Muscle layer of colon (tissue), 2 donors: ENCODE results near the gene SLC30A1.
"Not testable (repeated sequence)": the region's sequence is repeated elsewhere in the genome, so short reads cannot be mapped to it uniquely, and the experiment has no call there.

ENCODE experiments used
- H3K27ac ChIP-seq: one replicate; pipeline ENCODE4 v1.7.0; 2013; ENCODE audit warnings: low read depth, mild to moderate bottlenecking, low read length, moderate library complexity
- H3K27me3 ChIP-seq, 2 donors: one replicate each; pipeline ENCODE4 v1.7.0; 2013; ENCODE audit warnings: low read length in 2 of 2, mild to moderate bottlenecking in 2 of 2; ENCODE audit not compliant: insufficient read depth in 2 of 2, control insufficient read depth in 1 of 2
- H3K36me3 ChIP-seq: one replicate; pipeline ENCODE4 v1.7.0; 2013; ENCODE audit warnings: mild to moderate bottlenecking, low read length; ENCODE audit not compliant: insufficient read depth
- H3K4me1 ChIP-seq: one replicate; pipeline ENCODE4 v1.7.0; 2013; ENCODE audit warnings: mild to moderate bottlenecking, low read length; ENCODE audit not compliant: insufficient read depth
- H3K4me3 ChIP-seq, 2 donors: one replicate each; pipeline ENCODE4 v1.7.0; 2013; ENCODE audit warnings: low read length in 2 of 2, low read depth in 1 of 2, mild to moderate bottlenecking in 1 of 2, moderate library complexity in 1 of 2
- H3K9ac ChIP-seq: one replicate; pipeline ENCODE4 v1.7.0; 2013; ENCODE audit warnings: low read length
- H3K9me3 ChIP-seq: one replicate; pipeline ENCODE4 v1.7.0; 2013; ENCODE audit warnings: mild to moderate bottlenecking, low read length
- donor health status: abdominal sarcoma.
- donor health status: Adenocarcinoma of cecum.

SLC30A1 gene

DNA sequence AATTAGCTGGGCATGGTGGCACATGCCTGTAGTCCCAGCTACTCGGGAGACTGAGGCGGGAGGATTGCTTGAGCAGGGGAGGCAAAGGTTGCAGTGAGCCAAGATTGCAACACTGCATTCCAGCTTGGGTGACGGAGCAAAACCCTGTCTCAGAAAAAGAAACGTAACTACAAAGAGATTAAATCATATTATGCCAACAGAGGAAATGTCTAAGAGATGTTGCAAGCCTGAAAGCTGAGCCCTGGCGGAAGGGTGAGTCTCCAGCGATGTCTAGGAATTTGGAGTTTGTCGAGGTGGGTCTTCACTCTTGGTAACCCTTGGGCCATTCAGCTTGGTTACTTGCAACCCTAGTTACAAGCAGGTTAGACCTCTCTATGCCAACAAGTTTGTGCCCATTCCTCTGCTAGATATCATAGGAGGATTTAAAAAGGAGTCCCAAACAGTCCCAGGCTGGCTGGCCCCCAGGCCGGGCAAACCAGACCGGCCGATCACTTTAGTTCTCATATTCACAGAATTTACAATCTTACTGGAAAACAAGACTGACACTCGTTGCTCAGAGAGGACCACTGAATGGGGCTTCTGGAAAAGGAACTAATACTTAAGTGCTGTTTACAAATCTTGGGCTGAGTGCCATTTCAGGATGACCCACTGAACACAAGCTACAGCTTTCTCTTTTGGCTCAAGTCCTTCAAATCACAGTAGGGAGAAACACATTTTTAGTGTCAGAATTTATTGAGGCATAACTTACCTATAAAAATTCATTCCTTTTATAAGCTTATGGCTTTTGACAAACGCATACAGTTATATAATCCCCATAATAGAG is 27.1 kb downstream of the SLC30A1 start:
- Histone ChIP-seq H3K27ac (no peak overlapping the region), H3K9ac (no peak overlapping the region), H3K4me1 (no peaks in the 10 kb centered on the region), H3K27me3 (no peaks in the 10 kb centered on the region), H3K9me3 (no peaks in the 10 kb centered on the region), H3K4me3 (no peak overlapping the region), H3K36me3 (no peaks in the 10 kb centered on the region)

DNA sequence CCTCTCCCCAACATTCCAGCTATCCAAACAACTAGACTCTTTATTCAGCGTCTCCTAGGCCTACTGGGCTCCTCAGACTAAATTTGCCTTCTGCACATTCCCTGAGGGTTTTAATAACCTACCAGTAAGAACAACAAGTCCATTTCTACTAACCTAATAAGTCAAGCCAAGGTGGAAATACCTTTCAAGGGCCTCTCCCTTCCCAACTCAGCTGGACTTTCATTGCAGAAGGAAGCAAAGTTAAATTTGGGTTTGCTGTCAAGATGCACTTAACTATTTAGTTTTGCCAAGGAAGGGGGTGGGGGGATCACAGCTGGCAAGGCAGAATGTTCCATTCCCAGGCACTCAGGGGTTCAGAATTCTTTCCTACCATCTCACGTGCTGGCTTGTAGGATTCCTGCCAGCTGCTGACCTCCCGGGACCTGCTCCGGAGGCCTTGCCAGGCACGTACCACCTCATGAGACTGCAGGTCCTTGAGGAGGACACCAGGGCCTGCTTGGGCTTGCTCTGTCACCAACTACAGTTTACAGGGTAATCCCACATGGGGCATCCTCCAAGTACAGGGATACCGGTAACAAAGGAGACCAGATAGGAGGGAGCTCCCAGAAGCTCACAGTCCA is 29.8 kb downstream of the SLC30A1 start:
- Histone ChIP-seq H3K9ac (no peak overlapping the region), H3K36me3 (no peaks in the 10 kb centered on the region), H3K4me1 (no peaks in the 10 kb centered on the region), H3K4me3 (no peak overlapping the region), H3K27me3 (no peaks in the 10 kb centered on the region), H3K9me3 (no peaks in the 10 kb centered on the region), H3K27ac (no peak overlapping the region)

DNA sequence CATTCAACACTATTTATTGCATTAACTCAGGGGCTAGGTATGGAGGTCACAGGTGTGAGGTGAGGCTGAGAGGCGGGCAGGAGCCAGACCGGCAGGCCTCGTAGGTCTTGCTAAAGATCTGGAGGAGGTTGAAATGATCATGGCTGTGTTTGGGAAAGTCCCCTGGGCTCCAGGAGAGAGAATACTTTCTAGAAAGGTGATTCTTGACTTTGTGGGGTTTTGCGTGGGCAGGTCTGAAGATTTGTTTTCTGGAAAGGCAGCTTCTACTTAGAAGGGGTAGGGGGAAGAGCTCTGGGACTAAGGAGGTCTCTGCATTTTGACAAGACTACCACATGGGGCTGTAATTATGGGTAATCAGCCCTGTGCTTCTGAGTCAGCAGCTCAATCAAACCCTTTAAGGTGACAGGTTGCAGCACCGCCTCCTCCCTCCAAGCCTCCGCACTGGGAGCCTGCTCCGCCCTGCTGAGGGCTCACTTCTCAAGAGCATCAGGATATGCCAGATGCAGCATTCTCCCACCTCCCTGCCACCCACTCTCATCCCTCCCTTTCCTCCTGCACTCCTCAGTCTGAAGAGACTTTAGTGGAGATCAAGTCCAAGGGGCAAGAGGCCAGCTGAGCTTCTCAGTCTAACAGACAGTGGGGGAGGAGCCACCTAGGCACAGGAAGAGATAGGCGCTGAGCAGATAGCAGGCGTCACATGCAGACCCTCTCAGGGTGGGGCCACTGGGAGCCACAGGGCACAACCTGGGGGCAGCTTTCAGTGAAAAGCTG is 30.5 kb downstream of the SLC30A1 start:
- H3K36me3 ChIP-seq, result no peaks in the 10 kb centered on the region
- H3K27ac ChIP-seq, result no peak overlapping the region
- H3K9me3 ChIP-seq, result no peaks in the 10 kb centered on the region
- H3K4me3 ChIP-seq, result no peak overlapping the region
- no peak overlapping the region for H3K9ac ChIP-seq
- no peaks in the 10 kb centered on the region for H3K27me3 ChIP-seq
- no peaks in the 10 kb centered on the region for H3K4me1 ChIP-seq

DNA sequence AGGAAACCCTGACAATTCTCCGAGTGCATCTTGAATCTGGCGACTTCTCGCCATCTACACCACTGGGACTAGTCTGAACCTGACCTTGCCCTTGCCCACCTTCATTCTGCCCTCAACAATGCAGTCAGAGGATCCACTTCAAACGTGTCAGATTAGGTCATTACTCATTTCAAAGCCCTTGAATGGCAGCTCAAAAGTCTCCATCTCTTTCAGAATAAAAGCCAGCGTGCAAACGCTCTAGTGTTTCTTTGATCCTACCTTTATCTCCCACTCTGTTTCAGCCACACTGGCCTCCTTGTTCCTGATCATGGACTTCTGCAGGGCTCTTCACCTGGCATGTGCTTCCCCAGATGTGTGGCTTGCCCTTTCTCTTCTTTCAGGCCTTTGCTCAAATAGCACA is 31.3 kb downstream of the SLC30A1 start:
- no peaks in the 10 kb centered on the region for H3K4me1 ChIP-seq
- H3K9ac ChIP-seq, result no peak overlapping the region
- no peaks in the 10 kb centered on the region for H3K9me3 ChIP-seq
- H3K27me3 ChIP-seq, result no peaks in the 10 kb centered on the region
- no peaks in the 10 kb centered on the region for H3K36me3 ChIP-seq
- no peak overlapping the region for H3K4me3 ChIP-seq
- no peak overlapping the region for H3K27ac ChIP-seq

DNA sequence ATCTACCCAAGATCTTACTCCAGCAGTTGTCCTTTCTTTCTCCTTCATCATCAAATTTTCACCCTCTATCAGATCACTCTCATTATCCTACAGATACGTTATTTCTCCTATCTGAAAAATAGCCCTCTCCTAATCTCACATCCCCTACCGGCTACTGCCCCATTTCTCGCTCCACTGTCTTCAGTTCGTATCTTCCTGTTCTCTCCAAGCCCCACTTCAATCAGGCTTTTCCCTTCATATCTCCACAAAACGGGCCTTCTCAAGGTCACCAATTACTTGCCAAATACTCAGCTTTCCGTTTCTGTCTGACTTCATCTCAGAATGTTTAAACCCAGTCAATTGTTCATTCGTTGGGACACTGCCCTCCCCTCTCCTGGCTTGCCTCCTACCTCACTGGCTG is 32.4 kb downstream of the SLC30A1 start:
- H3K4me3 ChIP-seq, result no peak overlapping the region

DNA sequence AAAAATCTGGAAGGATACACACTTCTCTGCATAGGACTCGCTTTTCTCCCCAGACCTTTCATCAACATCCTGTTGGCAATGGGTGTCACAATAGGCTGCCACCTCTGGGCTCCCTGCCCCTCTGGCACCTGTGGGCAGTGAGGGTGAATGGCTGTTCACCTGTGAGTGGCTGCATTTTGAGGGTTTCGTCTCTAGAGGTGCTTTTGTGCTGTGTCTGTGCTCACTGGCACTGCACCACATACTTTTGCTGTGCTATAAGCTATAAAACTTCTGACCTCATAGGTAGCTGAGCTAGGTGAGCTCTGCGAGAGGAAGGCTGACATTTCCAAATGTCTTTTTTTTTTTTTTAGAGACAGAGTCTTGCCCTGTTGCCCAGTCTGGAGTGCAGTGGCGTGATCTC is 35.9 kb downstream of the SLC30A1 start:
- H3K36me3 ChIP-seq, result no peaks in the 10 kb centered on the region
- H3K9me3 ChIP-seq, result no peaks in the 10 kb centered on the region
- no peak overlapping the region for H3K27ac ChIP-seq
- H3K4me1 ChIP-seq, result no peaks in the 10 kb centered on the region
- no peaks in the 10 kb centered on the region for H3K27me3 ChIP-seq
- no peak overlapping the region for H3K4me3 ChIP-seq
- H3K9ac ChIP-seq, result no peak overlapping the region

More for the DNA sequence above, 32.4 kb downstream of the SLC30A1 start:
- Histone ChIP-seq H3K36me3 (no peaks in the 10 kb centered on the region), H3K27me3 (no peaks in the 10 kb centered on the region), H3K9ac (no peak overlapping the region), H3K9me3 (no peaks in the 10 kb centered on the region), H3K4me1 (no peaks in the 10 kb centered on the region), H3K27ac (no peak overlapping the region)

DNA sequence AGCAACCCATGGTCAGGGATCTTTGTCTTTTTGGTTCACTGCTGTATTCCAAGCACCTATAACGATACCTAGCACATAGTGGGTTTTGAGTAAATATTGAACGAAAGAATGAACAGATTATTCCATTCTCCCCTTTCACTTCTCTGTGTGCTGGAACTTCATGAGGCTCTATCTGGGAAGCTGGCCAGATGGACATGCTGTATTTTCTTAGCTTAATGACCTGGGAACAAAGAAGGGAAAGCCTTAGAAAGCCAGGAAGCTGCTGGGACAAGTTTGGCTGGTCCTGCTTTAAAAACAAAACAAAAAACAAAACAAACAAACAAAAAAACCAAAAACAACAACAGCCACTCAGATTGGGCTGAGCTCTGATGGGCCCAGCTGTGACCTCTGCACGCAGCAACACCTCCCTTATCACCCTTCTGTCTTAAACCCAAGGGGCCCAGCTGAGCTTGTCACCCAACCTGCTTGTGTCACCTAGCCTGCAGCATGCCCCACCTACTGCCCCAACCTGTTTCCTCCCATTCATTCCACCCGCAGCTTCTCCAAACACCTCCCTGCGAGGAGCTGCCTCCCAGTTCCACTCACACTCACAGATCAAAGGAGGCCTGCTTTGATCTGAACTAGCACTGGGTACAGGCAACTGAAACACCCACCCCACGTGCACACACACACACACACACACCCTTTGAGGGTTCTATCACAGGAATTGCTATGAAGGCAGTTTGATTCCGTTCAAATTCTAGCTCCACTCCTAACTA is 37.1 kb downstream of the SLC30A1 start:
- Histone ChIP-seq H3K27ac (no peak overlapping the region), H3K4me1 (no peaks in the 10 kb centered on the region), H3K27me3 (no peaks in the 10 kb centered on the region)

DNA sequence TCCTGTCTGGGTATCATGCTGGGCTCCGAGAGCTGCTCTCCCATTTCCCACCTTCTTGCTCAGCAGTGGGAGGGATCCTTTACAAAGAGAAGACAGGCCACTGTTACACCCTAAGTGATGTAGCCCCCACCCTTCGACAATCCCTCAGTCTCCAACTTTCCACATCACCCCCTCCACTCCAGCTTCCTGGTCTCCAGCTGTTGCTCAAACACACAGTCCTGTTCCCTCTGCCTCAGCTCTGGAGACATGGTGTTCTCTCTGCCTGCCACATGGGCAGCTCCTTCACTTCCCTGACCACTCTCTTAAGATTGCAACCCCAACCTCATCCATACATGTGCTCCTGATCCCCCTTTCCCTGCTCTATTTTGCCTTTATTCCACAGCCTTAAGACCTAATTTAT is 37.7 kb downstream of the SLC30A1 start:
- no peaks in the 10 kb centered on the region for H3K27me3 ChIP-seq
- H3K27ac ChIP-seq, result no peak overlapping the region
- no peaks in the 10 kb centered on the region for H3K36me3 ChIP-seq
- no peak overlapping the region for H3K4me3 ChIP-seq
- H3K9ac ChIP-seq, result no peak overlapping the region
- H3K4me1 ChIP-seq, result no peaks in the 10 kb centered on the region
- H3K9me3 ChIP-seq, result no peaks in the 10 kb centered on the region

More for the DNA sequence above, 37.1 kb downstream of the SLC30A1 start:
- no peaks in the 10 kb centered on the region for H3K36me3 ChIP-seq
- H3K9me3 ChIP-seq, result no peaks in the 10 kb centered on the region
- no peak overlapping the region for H3K4me3 ChIP-seq
- H3K9ac ChIP-seq, result no peak overlapping the region

DNA sequence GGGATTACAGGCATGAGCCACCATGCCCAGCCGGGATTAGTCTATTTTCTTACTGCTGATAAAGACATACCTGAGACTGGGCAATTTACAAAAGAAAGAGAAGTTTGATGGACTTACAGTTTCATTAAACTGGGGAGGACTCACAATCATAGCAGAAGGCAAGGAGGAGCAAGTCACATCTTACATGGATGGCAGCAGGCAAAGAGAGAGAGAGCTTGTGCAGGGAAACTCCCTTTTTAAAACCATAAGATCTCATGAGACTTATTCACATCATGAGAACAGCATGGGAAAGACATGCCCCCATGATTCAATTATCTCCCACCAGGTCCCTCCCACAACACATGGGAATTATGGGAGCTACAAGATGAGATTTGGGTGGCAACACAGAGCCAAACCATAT is 38.1 kb downstream of the SLC30A1 start:
- not testable (repeated sequence) for H3K27ac ChIP-seq, H3K9me3 ChIP-seq, H3K27me3 ChIP-seq, H3K4me1 ChIP-seq, H3K4me3 ChIP-seq, H3K9ac ChIP-seq, H3K36me3 ChIP-seq

DNA sequence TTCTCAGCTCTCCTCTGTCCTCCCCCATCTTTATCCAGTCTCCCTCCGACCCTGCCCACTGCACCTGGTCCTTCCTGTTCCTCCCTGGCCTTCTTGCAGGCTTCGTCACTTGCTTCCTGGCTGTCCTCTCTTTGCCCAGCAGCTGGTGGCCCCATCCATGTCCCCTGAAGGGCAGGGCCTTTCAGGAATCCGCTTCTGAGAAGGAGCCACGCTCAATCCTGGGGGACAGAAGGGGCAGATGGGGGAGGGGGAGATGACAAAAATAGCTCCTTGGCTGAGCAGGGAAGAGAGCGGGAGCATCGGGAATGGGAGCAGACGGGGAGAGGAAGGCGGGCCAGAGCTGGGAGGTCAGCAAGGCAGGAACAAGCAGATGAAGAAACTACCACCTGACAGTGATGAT is 40.7 kb downstream of the SLC30A1 start:
- Histone ChIP-seq H3K4me3 (no peak overlapping the region), H3K27me3 (no peaks in the 10 kb centered on the region), H3K9me3 (no peaks in the 10 kb centered on the region), H3K4me1 (no peaks in the 10 kb centered on the region), H3K36me3 (no peaks in the 10 kb centered on the region), H3K9ac (no peak overlapping the region), H3K27ac (no peak overlapping the region)

DNA sequence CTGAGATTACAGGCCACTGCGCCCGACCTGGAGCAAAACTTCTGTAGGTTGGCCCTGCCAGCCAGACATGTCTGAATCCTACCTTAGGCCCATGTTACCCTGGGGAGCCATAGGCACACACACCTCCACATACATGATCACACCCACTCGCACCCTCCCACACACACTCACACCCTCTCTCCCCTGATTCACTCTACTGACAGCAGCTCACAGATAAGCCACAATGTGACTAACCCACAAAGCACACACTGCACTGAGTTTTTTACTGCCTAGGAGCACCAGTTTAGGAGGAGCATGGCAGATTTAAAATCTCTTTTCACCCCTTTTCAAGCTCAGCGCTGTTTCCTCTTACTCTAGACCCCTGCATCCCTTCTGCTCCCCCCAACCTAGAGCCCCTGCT is 41.7 kb downstream of the SLC30A1 start:
- no peaks in the 10 kb centered on the region for H3K4me1 ChIP-seq
- H3K27me3 ChIP-seq, result no peaks in the 10 kb centered on the region
- H3K36me3 ChIP-seq, result no peaks in the 10 kb centered on the region
- no peaks in the 10 kb centered on the region for H3K9me3 ChIP-seq
- no peak overlapping the region for H3K9ac ChIP-seq
- no peak overlapping the region for H3K4me3 ChIP-seq
- no peak overlapping the region for H3K27ac ChIP-seq
